K562 (cell line): ENCODE data around the gene RAI1. TPM values are rescaled to one million over a fixed set of nuclear protein-coding genes. Genes with fewer than 3 reads are reported as not detected.

ENCODE experiments used
- ATAC-seq: fragments of 200-7000 bp; cut with Tn5 transposase; 3 replicates; pipeline ENCODE4 v1.9.1; 2020; ENCODE audit warnings: moderate library complexity
- BruUV-seq: library from RNA; stranded (reverse); fragments of 400-500 nt; replicated peaks from 2 replicates; lab custom pipeline; 2021; lab: Mats Ljungman, UMichigan
- CTCF ChIA-PET: fragments of 300-600 bp; formaldehyde crosslinking; extraction: SDS; loops from one replicate; lab custom pipeline; 2021; ENCODE audit warnings: low intra/inter-chr PET ratio; lab: Yijun Ruan, JAX
- POLR2A ChIA-PET: fragments of 300-600, 350-650 bp; sonication (Branson Sonifier 250); formaldehyde crosslinking; extraction: SDS; loops from one replicate; lab custom pipeline; 2021; ENCODE audit warnings: antibody characterized with exemption, inconsistent platforms; lab: Yijun Ruan, JAX
- DNase-seq, 4 experiments: peaks; one replicate each; pipeline versions ENCODE4 v3.0.0 to v3.0.0-alpha.2; 2011 to 2018; ENCODE audit warnings: low spot score in 3 of 4, mixed read lengths in 3 of 4; ENCODE audit errors: extremely low read depth in 1 of 4
- FAIRE-seq: peaks from 2 replicates; lab custom pipeline; 2011; peaks lifted over from hg19 to GRCh38; lab: Jason Lieb, UNC
- H2AFZ ChIP-seq: 2 replicates; pipeline ENCODE4 v1.6.0; 2011; ENCODE audit warnings: low read depth, low read length, control low read depth, inconsistent platforms
- H3K27ac ChIP-seq: fragments of 200-600 bp; 3 replicates; pipeline ENCODE4 v1.8.0; 2011; ENCODE audit warnings: low read depth, mild to moderate bottlenecking, control low read depth, inconsistent platforms, low read length, moderate library complexity, mixed read lengths; ENCODE audit errors: extremely low read depth
- H3K27me3 ChIP-seq, 2 experiments: fragments of 300-600 bp in 1 of 2; 2 replicates in 1 of 2; 3 replicates in 1 of 2; pipeline versions ENCODE4 v1.6.0 to v1.8.0; 2011; ENCODE audit warnings: inconsistent platforms in 2 of 2, low read length in 2 of 2, mild to moderate bottlenecking in 1 of 2, mixed read lengths in 1 of 2, moderate library complexity in 1 of 2; ENCODE audit not compliant: control insufficient read depth in 2 of 2, insufficient read depth in 2 of 2
- H3K36me3 ChIP-seq: fragments of 300-600 bp; 3 replicates; pipeline ENCODE4 v1.8.0; 2011; ENCODE audit warnings: mild to moderate bottlenecking, low read length, inconsistent platforms; ENCODE audit not compliant: control insufficient read depth, insufficient read depth
- H3K4me1 ChIP-seq, 2 experiments: fragments of 200-600 bp in 1 of 2; replicated peaks in 1 of 2; 2 replicates in 1 of 2; 3 replicates in 1 of 2; pipeline versions ENCODE4 v1.5.1 to v1.8.0; 2011; ENCODE audit warnings: inconsistent platforms in 2 of 2, low read length in 2 of 2, mild to moderate bottlenecking in 1 of 2, mixed read lengths in 1 of 2, moderate library complexity in 1 of 2; ENCODE audit not compliant: control insufficient read depth in 2 of 2, insufficient read depth in 2 of 2
- H3K4me2 ChIP-seq: 2 replicates; pipeline ENCODE4 v1.6.1; 2011; ENCODE audit warnings: low read length, control low read depth, inconsistent platforms, mixed read lengths; ENCODE audit not compliant: insufficient read depth
- H3K4me3 ChIP-seq: fragments of 200-600 bp; sonication (generic), shearing (Covaris generic); 2 replicates; pipeline ENCODE4 v1.5.1; 2016; ENCODE audit warnings: control low read depth, inconsistent platforms
- H3K79me2 ChIP-seq: fragments of 200-600 bp; 3 replicates; pipeline ENCODE4 v1.8.0; 2011; ENCODE audit warnings: low read length, inconsistent platforms; ENCODE audit not compliant: control insufficient read depth, insufficient read depth
- H3K9ac ChIP-seq, 2 experiments: 2 replicates each; pipeline versions ENCODE4 v1.6.0 to v1.6.1; 2011; ENCODE audit warnings: low read depth in 2 of 2, low read length in 2 of 2, control low read depth in 1 of 2, inconsistent platforms in 1 of 2, mild to moderate bottlenecking in 1 of 2, mixed read lengths in 1 of 2; ENCODE audit not compliant: insufficient read depth in 1 of 2
- H3K9me1 ChIP-seq: one replicate; pipeline ENCODE4 v1.6.0; 2011; ENCODE audit warnings: inconsistent platforms, mild to moderate bottlenecking, low read length, moderate library complexity; ENCODE audit not compliant: control insufficient read depth, insufficient read depth
- H3K9me3 ChIP-seq: replicated peaks from 2 replicates; pipeline ENCODE4 v1.5.1; 2011; ENCODE audit warnings: low read depth, low read length, inconsistent platforms; ENCODE audit not compliant: control insufficient read depth, insufficient read depth
- H4K20me1 ChIP-seq: replicated peaks from 2 replicates; pipeline ENCODE4 v1.6.1; 2011; ENCODE audit warnings: low read length, inconsistent platforms, mixed read lengths; ENCODE audit not compliant: control insufficient read depth, insufficient read depth
- CREB1 ChIP-seq, 2 experiments: sonication (generic) in 1 of 2; formaldehyde crosslinking in 1 of 2; IDR thresholded peaks; 2 replicates each; pipeline versions ENCODE4 v1.6.1 to v1.8.0; 2012 to 2022; ENCODE audit warnings: inconsistent platforms in 1 of 2, mild to moderate bottlenecking in 1 of 2, missing genetic modification reagents in 1 of 2, moderate library complexity in 1 of 2
- FOXJ3 ChIP-seq: sonication (generic); formaldehyde crosslinking; IDR thresholded peaks from 2 replicates; pipeline ENCODE4 v1.4.0; 2020; ENCODE audit warnings: mild to moderate bottlenecking, missing genetic modification reagents
- HDAC6 ChIP-seq: IDR thresholded peaks from 2 replicates; pipeline ENCODE4 v1.6.1; 2012; ENCODE audit warnings: low read depth, mild to moderate bottlenecking, control low read depth, inconsistent platforms, low read length, moderate library complexity
- ID3 ChIP-seq, 2 experiments: fragments of 250-450 bp in 1 of 2; fragments of 450-650 bp in 1 of 2; sonication (Bioruptor Pico) in 1 of 2; IDR thresholded peaks; 2 replicates each; pipeline versions ENCODE4 v1.6.1 to v1.8.0; 2016 to 2021; ENCODE audit warnings: mild to moderate bottlenecking in 2 of 2, moderate library complexity in 2 of 2, missing compliant biosample characterization in 1 of 2, missing genetic modification characterization in 1 of 2
- RBFOX2 ChIP-seq: fragments of 200-400 bp; formaldehyde crosslinking; IDR thresholded peaks from 2 replicates; pipeline ENCODE4 v1.6.1; 2017; ENCODE audit warnings: low read depth, mild to moderate bottlenecking, low read length, moderate library complexity
- SUPT5H ChIP-seq: fragments of 450-650 bp; IDR thresholded peaks from 2 replicates; pipeline ENCODE4 v1.6.1; 2016
- TCFL5 ChIP-seq: fragments of 250-450 bp; sonication (Bioruptor Pico); conservative IDR thresholded peaks from 2 replicates; pipeline ENCODE4 v1.6.1; 2021; ENCODE audit warnings: mild to moderate bottlenecking, moderate library complexity, matching md5 sums
- THRA ChIP-seq: fragments of 450-650 bp; IDR thresholded peaks from 2 replicates; pipeline ENCODE4 v1.6.1; 2017; ENCODE audit warnings: mild to moderate bottlenecking, moderate library complexity
- ZBTB8A ChIP-seq: fragments of 450-650 bp; IDR thresholded peaks from 2 replicates; pipeline ENCODE4 v1.6.1; 2018; ENCODE audit warnings: mild to moderate bottlenecking, moderate library complexity; ENCODE audit not compliant: partially characterized antibody
- ZFPM2 ChIP-seq: fragments of 250-450 bp; sonication (Bioruptor Pico); IDR thresholded peaks from 2 replicates; pipeline ENCODE4 v1.5.1; 2022; ENCODE audit warnings: mild to moderate bottlenecking
- ZNF165 ChIP-seq: fragments of 250-450 bp; sonication (Bioruptor Pico); IDR thresholded peaks from 2 replicates; pipeline ENCODE4 v1.4.0; 2020; ENCODE audit warnings: borderline replicate concordance
- ZNF707 ChIP-seq: fragments of 250-450 bp; sonication (Bioruptor Pico); conservative IDR thresholded peaks from 2 replicates; pipeline ENCODE4 v1.8.0; 2022; ENCODE audit warnings: inconsistent platforms, mild to moderate bottlenecking, moderate library complexity
- ZNF79 ChIP-seq: fragments of 250-450 bp; sonication (Bioruptor Pico); IDR thresholded peaks from 2 replicates; pipeline ENCODE4 v1.4.0; 2020; ENCODE audit warnings: low read depth, mild to moderate bottlenecking, moderate library complexity
- ZSCAN32 ChIP-seq: fragments of 450-650 bp; formaldehyde crosslinking; IDR thresholded peaks from 2 replicates; pipeline ENCODE4 v1.4.0; 2020; ENCODE audit warnings: mild to moderate bottlenecking, moderate library complexity
- WGBS: fragments of 100-300 bp; shearing (Covaris generic); methylation state at CpG from one replicate; pipeline ENCODE4 v1.1.6; 2016; ENCODE audit warnings: low coverage, mixed read lengths; ENCODE audit not compliant: insufficient coverage; ENCODE audit errors: missing lambda C conversion rate; 5-methylcytosine and 5-hydroxymethylcytosine counted together
- in situ Hi-C: fragments of 300-500 bp; cut with MboI; formaldehyde crosslinking; loops from 4 replicates; pipeline ENCODE4 v1.15.0; 2018; ENCODE audit warnings: inconsistent platforms, mixed read lengths
- intact Hi-C: fragments of 100-400 bp; cut with micrococcal nuclease; formaldehyde crosslinking; loops from 2 replicates; pipeline ENCODE4 v1.14.2; 2022
- polyA plus RNA-seq, 8 experiments: library from polyadenylated mRNA; depleted of rRNA in 4 of 8; stranded (reverse) in 5 of 8; unstranded in 3 of 8; fragments of >200 nt; fragmentation: Nextera tagmentation in 2 of 8; fragmentation: Illumina TruSeq in 1 of 8; extraction: Ambion mirVana in 2 of 8; extraction: Trizol in 1 of 8; gene quantifications; 2 replicates each; pipeline versions ENCODE4 v1.2.1 to v1.2.3, GENCODE V29; 2011 to 2014; ENCODE audit warnings: inconsistent platforms in 1 of 8, missing spikeins in 1 of 8
- total RNA-seq, 7 experiments: library from RNA; depleted of rRNA in 6 of 7; stranded (reverse); fragments of >200 nt in 6 of 7; fragmentation: Illumina TruSeq in 2 of 7; extraction: Trizol in 2 of 7; gene quantifications; 2 replicates each; pipeline versions ENCODE4 v1.2.1 to v1.2.3, GENCODE V29; 2011 to 2021; ENCODE audit warnings: low replicate concordance in 1 of 7
- TF ChIP-seq, protein P1 (sequence below): fragments of 450-650 bp; IDR thresholded peaks from 2 replicates; pipeline ENCODE4 v1.6.1; 2018; ENCODE audit warnings: mild to moderate bottlenecking, low read depth; ENCODE audit not compliant: partially characterized antibody
- TF ChIP-seq, protein P2 (sequence below): fragments of 250-450 bp; sonication (Bioruptor Pico); IDR thresholded peaks from 2 replicates; pipeline ENCODE4 v1.5.0; 2021

Gene RAI1
- total and polyA plus RNA-seq, 9 of the 15 experiments (the other 6 are each of a cell fraction or from before 2014, with no cell fraction given), result 0.68 to 19.9 (median 5.5) TPM

DNA sequence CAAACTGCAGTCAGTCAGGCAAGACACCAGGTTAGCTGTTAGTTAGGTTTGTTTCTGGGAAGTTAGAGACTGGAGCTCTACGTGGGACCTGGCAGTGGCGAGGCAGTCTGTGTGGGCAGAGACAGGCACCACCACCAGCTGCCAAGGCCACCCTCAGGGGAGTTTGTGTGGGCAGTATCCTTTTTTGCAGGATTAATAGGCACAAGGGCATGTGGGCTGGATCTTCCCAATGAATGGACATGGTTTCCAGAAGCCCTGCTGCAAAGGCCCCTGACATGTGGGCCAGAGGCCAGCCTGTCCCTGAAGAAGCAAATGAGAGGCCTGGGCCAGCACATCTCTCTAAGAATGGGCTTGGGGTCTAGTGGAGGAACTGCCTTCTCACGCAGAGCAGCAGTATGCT is 174.7 kb downstream of the RAI1 start:
- FAIRE-seq, result no peak
- Histone ChIP-seq H3K27ac (no peak overlapping the region), H3K9me3 (no peaks in the 10 kb centered on the region), H3K9me1 (no peaks in the 10 kb centered on the region), H3K36me3 (no peaks in the 10 kb centered on the region), H3K79me2 (no peaks in the 10 kb centered on the region), H2AFZ (no peak overlapping the region), H3K27me3 (no peaks in the 10 kb centered on the region), H3K4me1 (peaks cover 14 to 19% of the 10 kb centered on the region in 2 experiments), H3K9ac (peak overlapping the region in 1 of 2 experiments; percentile 70; a peak in 1 of 4 replicates), H4K20me1 (no peaks in the 10 kb centered on the region), H3K4me3 (no peak overlapping the region), H3K4me2 (no peak overlapping the region)
- DNase-seq, result no peak
- no TSS peak for BruUV-seq
- in situ Hi-C loops, result loop anchor here (5.0 kb wide), 1 partner anchor 39 kb away; no protein-coding TSS in a partner anchor
- ChIA-PET POLR2A (interaction anchor here (0.6 to 3.0 kb wide), 3 partner anchors 14 to 32 kb away, joined by 3 to 10 read pairs (median 4); no protein-coding TSS in a partner anchor), CTCF (no interaction called here)
- TF ChIP-seq THRA (no peak), ZFPM2 (CRISPR knock-in tag) (no peak), ID3 (CRISPR knock-in tag; IDR thresholded peaks at IDR 0.05) (no peak), ID3 (tag; IDR thresholded peaks at IDR 0.05) (no peak), HDAC6 (no peak), ZSCAN32 (CRISPR knock-in tag) (no peak), ZNF79 (no peak), TCFL5 (CRISPR knock-in tag) (no peak), RBFOX2 (no peak), FOXJ3 (CRISPR knock-in tag) (no peak), SUPT5H (no peak), ZBTB8A (no peak), ZNF165 (CRISPR knock-in tag) (no peak), ZNF707 (CRISPR knock-in tag) (no peak), CREB1 (IDR thresholded peaks at IDR 0.05) (no peak), CREB1 (CRISPR knock-in tag; IDR thresholded peaks at IDR 0.05) (no peak)
- TF ChIP-seq, protein P1, sequence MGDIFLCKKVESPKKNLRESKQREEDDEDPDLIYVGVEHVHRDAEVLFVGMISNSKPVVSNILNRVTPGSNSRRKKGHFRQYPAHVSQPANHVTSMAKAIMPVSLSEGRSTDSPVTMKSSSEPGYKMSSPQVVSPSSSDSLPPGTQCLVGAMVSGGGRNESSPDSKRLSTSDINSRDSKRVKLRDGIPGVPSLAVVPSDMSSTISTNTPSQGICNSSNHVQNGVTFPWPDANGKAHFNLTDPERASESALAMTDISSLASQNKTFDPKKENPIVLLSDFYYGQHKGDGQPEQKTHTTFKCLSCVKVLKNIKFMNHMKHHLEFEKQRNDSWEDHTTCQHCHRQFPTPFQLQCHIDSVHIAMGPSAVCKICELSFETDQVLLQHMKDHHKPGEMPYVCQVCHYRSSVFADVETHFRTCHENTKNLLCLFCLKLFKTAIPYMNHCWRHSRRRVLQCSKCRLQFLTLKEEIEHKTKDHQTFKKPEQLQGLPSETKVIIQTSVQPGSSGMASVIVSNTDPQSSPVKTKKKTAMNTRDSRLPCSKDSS, result no peak
- TF ChIP-seq, protein P2, sequence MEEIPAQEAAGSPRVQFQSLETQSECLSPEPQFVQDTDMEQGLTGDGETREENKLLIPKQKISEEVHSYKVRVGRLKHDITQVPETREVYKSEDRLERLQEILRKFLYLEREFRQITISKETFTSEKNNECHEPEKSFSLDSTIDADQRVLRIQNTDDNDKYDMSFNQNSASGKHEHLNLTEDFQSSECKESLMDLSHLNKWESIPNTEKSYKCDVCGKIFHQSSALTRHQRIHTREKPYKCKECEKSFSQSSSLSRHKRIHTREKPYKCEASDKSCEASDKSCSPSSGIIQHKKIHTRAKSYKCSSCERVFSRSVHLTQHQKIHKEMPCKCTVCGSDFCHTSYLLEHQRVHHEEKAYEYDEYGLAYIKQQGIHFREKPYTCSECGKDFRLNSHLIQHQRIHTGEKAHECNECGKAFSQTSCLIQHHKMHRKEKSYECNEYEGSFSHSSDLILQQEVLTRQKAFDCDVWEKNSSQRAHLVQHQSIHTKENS, result no peak
- no peak for ATAC-seq
- intact Hi-C loops, result no loop called here
- 85% methylated on average over 2 of the region's 3 CpGs for WGBS
